ENCODE results near the gene ZNF521.

GRCh38 chr18:25326361-25326952 is 25.5 kb downstream of the ZNF521 start:
- TF ChIP-seq POLR2AphosphoS5 (IDR thresholded peaks at IDR 0.05; ENCODE audit: low read depth, low read length) (no peak), TAF1 (IDR thresholded peaks at IDR 0.05; ENCODE audit: low read depth, low read length) (no peak), POLR2A (IDR thresholded peaks at IDR 0.05; ENCODE audit: low read depth, low read length) (no peak), PAX5 (IDR thresholded peaks at IDR 0.05; ENCODE audit: insufficient read depth, low read length, severe bottlenecking) (no peak), SPI1 (IDR thresholded peaks at IDR 0.05; ENCODE audit: low read depth, low read length) (no peak)

Measured in GM12891 (cell line).